ENCODE results near the gene FAM72A.
"Not testable (repeated sequence)": the region's sequence is repeated elsewhere in the genome, so short reads cannot be mapped to it uniquely, and the experiment has no call there.

DNA sequence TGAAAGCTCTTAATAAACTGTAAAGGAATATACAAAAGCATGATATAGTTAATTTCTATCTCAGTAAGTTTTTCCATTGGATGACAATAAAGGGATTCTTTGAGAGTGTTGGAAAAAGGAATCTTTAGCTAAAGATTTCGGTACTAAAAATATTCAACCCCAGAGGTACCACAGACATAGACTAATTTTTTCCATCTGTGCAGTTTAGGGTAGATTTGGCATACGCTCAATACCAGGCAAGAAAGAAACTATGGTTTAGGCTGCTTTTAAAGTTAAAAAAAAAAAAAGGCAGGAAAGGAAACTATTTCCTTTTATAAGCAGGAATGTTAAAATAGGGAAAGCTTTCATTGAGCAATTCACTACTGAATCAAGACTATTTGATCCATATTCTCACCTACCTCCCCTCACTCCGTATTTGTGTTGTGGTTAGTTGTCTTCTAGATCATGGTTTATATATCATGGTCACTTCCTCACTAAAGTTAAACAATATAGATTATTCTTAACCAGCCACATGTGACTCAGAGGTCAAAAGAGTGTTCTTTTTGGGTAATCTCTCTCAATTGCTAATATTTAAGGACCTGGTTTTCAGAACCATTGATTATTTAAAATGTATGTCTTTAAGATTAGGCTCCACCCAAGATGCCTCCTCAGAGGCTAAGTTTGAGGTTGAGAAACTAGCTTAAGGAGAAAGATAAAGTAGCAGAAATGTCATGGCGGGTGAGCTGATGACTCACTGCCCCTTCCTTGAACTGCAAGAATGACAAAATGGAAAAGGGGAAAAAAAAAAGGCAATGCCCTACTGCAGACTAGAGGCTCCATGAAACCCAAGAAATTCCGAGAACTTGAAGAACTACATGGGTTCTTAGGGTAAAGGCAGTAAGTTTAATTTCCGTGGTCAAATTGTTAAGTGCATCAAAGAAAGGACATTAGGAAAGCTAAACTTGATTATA, 20.0 kb downstream of the FAM72A start:
- TF ChIP-seq POLR2A, EP300, POLR2AphosphoS5 (IDR thresholded peaks at IDR 0.05): not testable (repeated sequence)
- TF ChIP-seq, protein P1, sequence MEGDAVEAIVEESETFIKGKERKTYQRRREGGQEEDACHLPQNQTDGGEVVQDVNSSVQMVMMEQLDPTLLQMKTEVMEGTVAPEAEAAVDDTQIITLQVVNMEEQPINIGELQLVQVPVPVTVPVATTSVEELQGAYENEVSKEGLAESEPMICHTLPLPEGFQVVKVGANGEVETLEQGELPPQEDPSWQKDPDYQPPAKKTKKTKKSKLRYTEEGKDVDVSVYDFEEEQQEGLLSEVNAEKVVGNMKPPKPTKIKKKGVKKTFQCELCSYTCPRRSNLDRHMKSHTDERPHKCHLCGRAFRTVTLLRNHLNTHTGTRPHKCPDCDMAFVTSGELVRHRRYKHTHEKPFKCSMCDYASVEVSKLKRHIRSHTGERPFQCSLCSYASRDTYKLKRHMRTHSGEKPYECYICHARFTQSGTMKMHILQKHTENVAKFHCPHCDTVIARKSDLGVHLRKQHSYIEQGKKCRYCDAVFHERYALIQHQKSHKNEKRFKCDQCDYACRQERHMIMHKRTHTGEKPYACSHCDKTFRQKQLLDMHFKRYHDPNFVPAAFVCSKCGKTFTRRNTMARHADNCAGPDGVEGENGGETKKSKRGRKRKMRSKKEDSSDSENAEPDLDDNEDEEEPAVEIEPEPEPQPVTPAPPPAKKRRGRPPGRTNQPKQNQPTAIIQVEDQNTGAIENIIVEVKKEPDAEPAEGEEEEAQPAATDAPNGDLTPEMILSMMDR (IDR thresholded peaks at IDR 0.05): not testable (repeated sequence)
